HUES6 (cell line): ENCODE measurements around the gene IFNL1.

ENCODE experiments used
- H3K27ac ChIP-seq: 2 replicates; pipeline ENCODE4 v1.7.0; 2013; ENCODE audit warnings: low read depth, mild to moderate bottlenecking, low read length, inconsistent platforms
- H3K27me3 ChIP-seq: 2 replicates; pipeline ENCODE4 v1.6.1; 2013; ENCODE audit warnings: low read length; ENCODE audit not compliant: control insufficient read depth, insufficient read depth
- H3K36me3 ChIP-seq: 2 replicates; pipeline ENCODE4 v1.6.1; 2013; ENCODE audit warnings: low read length; ENCODE audit not compliant: control insufficient read depth, insufficient read depth
- H3K4me1 ChIP-seq: 2 replicates; pipeline ENCODE4 v1.6.1; 2013; ENCODE audit warnings: low read length; ENCODE audit not compliant: control insufficient read depth, insufficient read depth
- H3K4me3 ChIP-seq: 2 replicates; pipeline ENCODE4 v1.5.1; 2013; ENCODE audit warnings: low read depth, low read length
- H3K9ac ChIP-seq: one replicate; pipeline ENCODE4 v1.6.1; 2013; ENCODE audit warnings: mild to moderate bottlenecking, low read length
- H3K9me3 ChIP-seq: 2 replicates; pipeline ENCODE4 v1.6.1; 2013; ENCODE audit warnings: low read depth, low read length; ENCODE audit not compliant: control insufficient read depth, insufficient read depth

IFNL1 gene

GRCh38 chr19:39310558-39311311 is 14.5 kb downstream of the IFNL1 start:
- H3K27ac ChIP-seq: no peak overlapping the region
- H3K27me3 ChIP-seq: peaks cover 22% of the 10 kb centered on the region
- H3K9me3 ChIP-seq: no peaks in the 10 kb centered on the region
- peaks cover 15% of the 10 kb centered on the region; the same call in 1 of the 2 replicates for H3K36me3 ChIP-seq
- peaks cover 27% of the 10 kb centered on the region; the same call in 1 of the 2 replicates for H3K4me1 ChIP-seq
- H3K4me3 ChIP-seq: no peak overlapping the region; the same call in 1 of the 2 replicates
- no peak overlapping the region for H3K9ac ChIP-seq

GRCh38 chr19:39314016-39314728 is 18.0 kb downstream of the IFNL1 start:
- Histone ChIP-seq H3K36me3 (peaks cover 15% of the 10 kb centered on the region; the same call in 1 of the 2 replicates), H3K4me1 (peaks cover 11% of the 10 kb centered on the region; the same call in 1 of the 2 replicates), H3K4me3 (no peak overlapping the region), H3K27ac (no peak overlapping the region), H3K9ac (no peak overlapping the region), H3K9me3 (no peaks in the 10 kb centered on the region), H3K27me3 (peaks cover 12% of the 10 kb centered on the region)

GRCh38 chr19:39315933-39316332 is 19.7 kb downstream of the IFNL1 start:
- Histone ChIP-seq H3K4me1 (peaks cover 2% of the 10 kb centered on the region; the same call in 1 of the 2 replicates), H3K36me3 (peaks cover 15% of the 10 kb centered on the region; the same call in 1 of the 2 replicates), H3K9ac (no peak overlapping the region), H3K27ac (no peak overlapping the region), H3K9me3 (no peaks in the 10 kb centered on the region), H3K4me3 (no peak overlapping the region), H3K27me3 (peaks cover 25% of the 10 kb centered on the region)

GRCh38 chr19:39316627-39317321 is 20.6 kb downstream of the IFNL1 start:
- Histone ChIP-seq H3K9me3 (no peaks in the 10 kb centered on the region), H3K27me3 (peaks cover 25% of the 10 kb centered on the region), H3K27ac (no peak overlapping the region), H3K36me3 (peaks cover 15% of the 10 kb centered on the region; the same call in 1 of the 2 replicates), H3K4me1 (no peaks in the 10 kb centered on the region; the same call in 1 of the 2 replicates), H3K9ac (no peak overlapping the region), H3K4me3 (no peak overlapping the region)

GRCh38 chr19:39317476-39317875 is 21.3 kb downstream of the IFNL1 start:
- Histone ChIP-seq H3K9ac (no peak overlapping the region), H3K4me3 (no peak overlapping the region), H3K27me3 (peaks cover 25% of the 10 kb centered on the region), H3K27ac (no peak overlapping the region), H3K9me3 (no peaks in the 10 kb centered on the region), H3K36me3 (peaks cover 15% of the 10 kb centered on the region; the same call in 1 of the 2 replicates), H3K4me1 (no peaks in the 10 kb centered on the region; the same call in 1 of the 2 replicates)

GRCh38 chr19:39318071-39318470 is 21.9 kb downstream of the IFNL1 start:
- Histone ChIP-seq H3K9ac (no peak overlapping the region), H3K4me1 (no peaks in the 10 kb centered on the region; the same call in 1 of the 2 replicates), H3K27me3 (peaks cover 26% of the 10 kb centered on the region), H3K9me3 (no peaks in the 10 kb centered on the region), H3K27ac (no peak overlapping the region), H3K4me3 (no peak overlapping the region), H3K36me3 (peaks cover 15% of the 10 kb centered on the region; the same call in 1 of the 2 replicates)

GRCh38 chr19:39318690-39319089 is 22.5 kb downstream of the IFNL1 start:
- peaks cover 29% of the 10 kb centered on the region for H3K27me3 ChIP-seq
- H3K9me3 ChIP-seq: no peaks in the 10 kb centered on the region
- peaks cover 12% of the 10 kb centered on the region; the same call in 1 of the 2 replicates for H3K36me3 ChIP-seq
- no peak overlapping the region for H3K4me3 ChIP-seq
- no peak overlapping the region for H3K9ac ChIP-seq
- H3K4me1 ChIP-seq: no peaks in the 10 kb centered on the region; the same call in 1 of the 2 replicates
- no peak overlapping the region for H3K27ac ChIP-seq

- Histone ChIP-seq H3K4me3 (peak overlapping the region; percentile 95), H3K27ac (no peak overlapping the region), H3K4me1 (no peaks in the 10 kb centered on the region; the same call in 1 of the 2 replicates), H3K9me3 (no peaks in the 10 kb centered on the region), H3K27me3 (peaks cover 29% of the 10 kb centered on the region), H3K9ac (no peak overlapping the region), H3K36me3 (peaks cover 8% of the 10 kb centered on the region; the same call in 1 of the 2 replicates)
These were observed 23.1 kb downstream of the IFNL1 start for GRCh38 chr19:39319098-39319891.

- Histone ChIP-seq H3K9me3 (no peaks in the 10 kb centered on the region), H3K27me3 (peaks cover 29% of the 10 kb centered on the region), H3K9ac (peak overlapping the region; percentile 61), H3K4me1 (no peaks in the 10 kb centered on the region; the same call in 1 of the 2 replicates), H3K27ac (no peak overlapping the region), H3K4me3 (peak overlapping the region; percentile 95), H3K36me3 (peaks cover 2% of the 10 kb centered on the region; the same call in 1 of the 2 replicates)
These were observed 23.7 kb downstream of the IFNL1 start for GRCh38 chr19:39319892-39320248.
